GM23338 (cell line): Measurements from ENCODE around the gene C17orf50. TPM values are rescaled to one million over a fixed set of nuclear protein-coding genes. Genes with fewer than 3 reads are reported as not detected.

ENCODE experiments used
- ATAC-seq: fragments of 200-7000 bp; cut with Tn5 transposase; 3 replicates; pipeline ENCODE4 v1.9.1; 2020
- DNase-seq: peaks from one replicate; pipeline ENCODE4 v3.0.0-alpha.2; 2015; ENCODE audit warnings: low spot score
- H2AFZ ChIP-seq: fragments of 200-600 bp; sonication (generic); 2 replicates; pipeline ENCODE4 v1.8.0; 2016; ENCODE audit warnings: antibody characterized with exemption, mild to moderate bottlenecking, moderate library complexity
- H3F3A ChIP-seq: fragments of 200-600 bp; sonication (generic); replicated peaks from 2 replicates; pipeline ENCODE4 v1.8.0; 2017; ENCODE audit warnings: antibody characterized with exemption, mixed run types, low read depth
- H3K27ac ChIP-seq: fragments of 200-600 bp; sonication (generic); 2 replicates; pipeline ENCODE4 v1.6.1; 2016; ENCODE audit warnings: low read depth
- H3K27me3 ChIP-seq: fragments of 200-600 bp; sonication (generic); 2 replicates; pipeline ENCODE4 v1.8.0; 2016; ENCODE audit warnings: mild to moderate bottlenecking, mixed run types, moderate library complexity; ENCODE audit not compliant: insufficient read depth
- H3K36me3 ChIP-seq: fragments of 200-600 bp; sonication (generic); 2 replicates; pipeline ENCODE4 v1.8.0; 2016; ENCODE audit warnings: mild to moderate bottlenecking; ENCODE audit not compliant: insufficient read depth
- H3K4me1 ChIP-seq: fragments of 200-600 bp; sonication (generic); 2 replicates; pipeline ENCODE4 v1.8.0; 2016; ENCODE audit warnings: mild to moderate bottlenecking, moderate library complexity; ENCODE audit not compliant: insufficient read depth
- H3K4me2 ChIP-seq: fragments of 200-600 bp; sonication (generic); 2 replicates; pipeline ENCODE4 v1.7.1; 2017; ENCODE audit warnings: mixed run types
- H3K4me3 ChIP-seq: fragments of 200-600 bp; sonication (generic); 2 replicates; pipeline ENCODE4 v1.6.1; 2016; ENCODE audit warnings: mixed run types
- H3K79me2 ChIP-seq: fragments of 200-600 bp; sonication (generic); replicated peaks from 2 replicates; pipeline ENCODE4 v1.8.0; 2017; ENCODE audit warnings: mild to moderate bottlenecking; ENCODE audit not compliant: insufficient read depth
- H3K9me2 ChIP-seq: fragments of 200-600 bp; sonication (generic); 2 replicates; pipeline ENCODE4 v1.8.0; 2017; ENCODE audit not compliant: insufficient read depth
- H4K20me1 ChIP-seq: fragments of 200-600 bp; sonication (generic); replicated peaks from 2 replicates; pipeline ENCODE4 v1.8.0; 2017; ENCODE audit warnings: mild to moderate bottlenecking; ENCODE audit not compliant: insufficient read depth
- H3K27ac Mint-ChIP-seq: 2 replicates; pipeline ENCODE4 v1.8.0; 2020; ENCODE audit warnings: inconsistent platforms, mild to moderate bottlenecking, moderate library complexity, mixed read lengths
- H3K27me3 Mint-ChIP-seq: 3 replicates; pipeline ENCODE4 v1.8.0; 2022; ENCODE audit warnings: low read depth, mild to moderate bottlenecking, moderate library complexity, mixed read lengths, inconsistent platforms; ENCODE audit not compliant: insufficient read depth, poor library complexity
- H3K36me3 Mint-ChIP-seq: 3 replicates; pipeline ENCODE4 v1.8.0; 2021; ENCODE audit warnings: low read depth, mild to moderate bottlenecking, inconsistent platforms, moderate library complexity, mixed read lengths
- H3K4me1 Mint-ChIP-seq: 3 replicates; pipeline ENCODE4 v1.8.0; 2020; ENCODE audit warnings: mild to moderate bottlenecking, inconsistent platforms, mixed read lengths
- H3K4me3 Mint-ChIP-seq: 3 replicates; pipeline ENCODE4 v1.8.0; 2021; ENCODE audit warnings: moderate library complexity, mild to moderate bottlenecking, inconsistent platforms, mixed read lengths
- H3K9me3 Mint-ChIP-seq: 3 replicates; pipeline ENCODE4 v1.8.0; 2020; ENCODE audit warnings: moderate library complexity, mild to moderate bottlenecking, inconsistent platforms, mixed read lengths
- CREB1 ChIP-seq: fragments of 250-450 bp; sonication (Bioruptor Pico); IDR thresholded peaks from 2 replicates; pipeline ENCODE4 v1.5.0; 2020; ENCODE audit warnings: low read depth, mild to moderate bottlenecking, moderate library complexity
- EZH2phosphoT487 ChIP-seq: fragments of 200-600 bp; sonication (generic); IDR thresholded peaks from one replicate; pipeline ENCODE4 v1.8.1; 2018; ENCODE audit warnings: antibody characterized with exemption; ENCODE audit not compliant: unreplicated experiment
- NANOG ChIP-seq: IDR thresholded peaks from 2 replicates; pipeline ENCODE4 v1.6.1; 2016; ENCODE audit warnings: antibody characterized with exemption, borderline replicate concordance
- POLR2AphosphoS5 ChIP-seq: IDR thresholded peaks from 2 replicates; pipeline ENCODE4 v1.6.1; 2016; ENCODE audit warnings: antibody characterized with exemption, low read depth
- ZNF114 ChIP-seq: fragments of 250-450 bp; sonication (Bioruptor Pico); IDR thresholded peaks from 2 replicates; pipeline ENCODE4 v1.5.0; 2020; ENCODE audit warnings: mild to moderate bottlenecking, moderate library complexity
- ZNF331 ChIP-seq: fragments of 250-450 bp; sonication (Bioruptor Pico); IDR thresholded peaks from 2 replicates; pipeline ENCODE4 v1.5.0; 2020; ENCODE audit warnings: low read depth, mild to moderate bottlenecking, moderate library complexity
- polyA plus RNA-seq: library from polyadenylated mRNA; unstranded; fragments of >200 nt; fragmentation: Nextera tagmentation; extraction: Ambion mirVana; gene quantifications from 2 replicates; pipeline ENCODE4 v1.2.1, GENCODE V29; 2016
- total RNA-seq: library from RNA; depleted of rRNA; stranded (reverse); fragments of >200 nt; shearing (Covaris generic); gene quantifications from 2 replicates; pipeline ENCODE4 v1.2.3, GENCODE V29; 2014
- TF ChIP-seq, protein P1 (sequence below), 2 experiments: fragments of 200-600 bp in 1 of 2; sonication (generic) in 1 of 2; conservative IDR thresholded peaks; 2 replicates each; pipeline versions ENCODE4 v1.5.1 to v1.6.1; 2016 to 2017; ENCODE audit warnings: antibody characterized with exemption in 2 of 2, low read depth in 2 of 2, mild to moderate bottlenecking in 2 of 2, moderate library complexity in 1 of 2
- TF ChIP-seq, protein P2 (sequence below): IDR thresholded peaks from 2 replicates; pipeline ENCODE4 v1.6.1; 2016; ENCODE audit warnings: antibody characterized with exemption
- TF ChIP-seq, protein P3 (sequence below): IDR thresholded peaks from one replicate; pipeline ENCODE4 v1.6.1; 2018; ENCODE audit warnings: antibody characterized with exemption; ENCODE audit not compliant: unreplicated experiment

Gene C17orf50
- total and polyA plus RNA-seq, 2 experiments from 2014 or later = 0.74 to 1.6 TPM

DNA sequence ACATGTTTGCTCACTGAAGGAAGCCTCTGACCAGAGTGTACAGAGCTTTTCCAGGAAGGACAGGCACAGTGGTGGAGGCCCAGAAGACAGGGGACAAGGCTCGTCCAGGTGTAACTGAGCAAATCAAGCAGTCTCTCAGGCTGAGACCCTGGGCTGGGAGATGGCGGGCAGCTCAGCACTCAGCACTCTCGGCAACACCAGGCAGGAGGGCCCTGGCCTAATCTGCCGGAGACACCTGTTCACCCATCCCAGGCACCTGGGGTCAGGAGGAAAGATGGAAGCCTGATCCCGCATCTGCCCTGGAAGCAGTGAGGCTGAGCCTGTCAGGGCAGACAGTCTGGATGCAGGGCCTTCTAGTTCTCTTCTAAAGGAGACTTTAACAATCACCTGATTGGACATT is 24.5 kb upstream of the C17orf50 start:
- no peaks in the 10 kb centered on the region; the same call in 1 of the 2 replicates for H4K20me1 ChIP-seq
- no peak overlapping the region for H3K27ac Mint-ChIP-seq
- H3K4me2 ChIP-seq = no peak overlapping the region
- H3K4me3 Mint-ChIP-seq = no peak overlapping the region
- H3K27ac ChIP-seq = no peak overlapping the region
- TF ChIP-seq, protein P1, sequence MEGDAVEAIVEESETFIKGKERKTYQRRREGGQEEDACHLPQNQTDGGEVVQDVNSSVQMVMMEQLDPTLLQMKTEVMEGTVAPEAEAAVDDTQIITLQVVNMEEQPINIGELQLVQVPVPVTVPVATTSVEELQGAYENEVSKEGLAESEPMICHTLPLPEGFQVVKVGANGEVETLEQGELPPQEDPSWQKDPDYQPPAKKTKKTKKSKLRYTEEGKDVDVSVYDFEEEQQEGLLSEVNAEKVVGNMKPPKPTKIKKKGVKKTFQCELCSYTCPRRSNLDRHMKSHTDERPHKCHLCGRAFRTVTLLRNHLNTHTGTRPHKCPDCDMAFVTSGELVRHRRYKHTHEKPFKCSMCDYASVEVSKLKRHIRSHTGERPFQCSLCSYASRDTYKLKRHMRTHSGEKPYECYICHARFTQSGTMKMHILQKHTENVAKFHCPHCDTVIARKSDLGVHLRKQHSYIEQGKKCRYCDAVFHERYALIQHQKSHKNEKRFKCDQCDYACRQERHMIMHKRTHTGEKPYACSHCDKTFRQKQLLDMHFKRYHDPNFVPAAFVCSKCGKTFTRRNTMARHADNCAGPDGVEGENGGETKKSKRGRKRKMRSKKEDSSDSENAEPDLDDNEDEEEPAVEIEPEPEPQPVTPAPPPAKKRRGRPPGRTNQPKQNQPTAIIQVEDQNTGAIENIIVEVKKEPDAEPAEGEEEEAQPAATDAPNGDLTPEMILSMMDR (conservative IDR thresholded peaks at IDR 0.05; ENCODE audit: low read depth in 2 of 2) = no peak
- ATAC-seq (no peak), DNase-seq (no peak)
- H2AFZ ChIP-seq = no peak overlapping the region
- peaks cover 6% of the 10 kb centered on the region; the same call in 1 of the 2 replicates for H3F3A ChIP-seq
- peaks cover 27% of the 10 kb centered on the region for H3K27me3 Mint-ChIP-seq
- H3K4me1 Mint-ChIP-seq = peaks cover 7% of the 10 kb centered on the region; the same call in 2 of the 3 replicates
- H3K9me3 Mint-ChIP-seq = peaks cover 12% of the 10 kb centered on the region; the same call in 2 of the 3 replicates
- 0 out of 3 replicates have a peak, but pooled peaks cover 8% of the 10 kb centered on the region for H3K36me3 Mint-ChIP-seq
- H3K4me3 ChIP-seq = no peak overlapping the region
- H3K79me2 ChIP-seq = no peaks in the 10 kb centered on the region
- H3K36me3 ChIP-seq = no peaks in the 10 kb centered on the region
- H3K4me1 ChIP-seq = peaks cover 5% of the 10 kb centered on the region
- H3K27me3 ChIP-seq = peaks cover 41% of the 10 kb centered on the region
- peaks cover 6% of the 10 kb centered on the region; the same call in 1 of the 2 replicates for H3K9me2 ChIP-seq

DNA sequence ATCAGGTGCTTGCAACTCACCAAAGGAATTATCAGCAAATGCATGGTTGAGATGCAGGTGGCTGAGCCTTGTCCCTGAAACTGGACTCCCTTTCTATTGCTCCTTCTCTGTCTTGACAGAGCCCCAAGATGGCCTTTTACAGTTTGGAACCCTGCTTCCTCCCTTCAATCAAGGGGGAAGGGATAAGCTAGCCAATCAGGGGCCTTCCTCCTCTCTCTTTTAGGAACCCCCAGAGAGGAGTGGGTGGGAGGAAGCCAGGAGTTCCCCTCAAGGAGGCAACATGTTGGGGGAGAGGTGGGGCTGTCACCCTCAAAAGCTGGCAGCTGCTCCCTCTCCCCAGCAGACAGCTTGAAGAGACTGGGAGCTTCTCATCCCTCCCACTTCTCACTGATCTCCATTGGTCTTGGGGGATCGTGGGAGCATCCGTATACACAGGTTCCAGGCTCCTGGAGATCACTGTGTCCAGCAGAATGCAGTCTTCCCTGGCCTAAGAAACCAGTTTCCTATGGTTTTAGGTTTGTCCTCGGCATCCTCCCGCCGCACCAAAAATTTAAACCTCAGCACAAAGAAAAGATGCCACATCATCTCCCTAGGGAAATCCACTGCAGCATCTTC is 22.1 kb upstream of the C17orf50 start:
- TF ChIP-seq, protein P2, sequence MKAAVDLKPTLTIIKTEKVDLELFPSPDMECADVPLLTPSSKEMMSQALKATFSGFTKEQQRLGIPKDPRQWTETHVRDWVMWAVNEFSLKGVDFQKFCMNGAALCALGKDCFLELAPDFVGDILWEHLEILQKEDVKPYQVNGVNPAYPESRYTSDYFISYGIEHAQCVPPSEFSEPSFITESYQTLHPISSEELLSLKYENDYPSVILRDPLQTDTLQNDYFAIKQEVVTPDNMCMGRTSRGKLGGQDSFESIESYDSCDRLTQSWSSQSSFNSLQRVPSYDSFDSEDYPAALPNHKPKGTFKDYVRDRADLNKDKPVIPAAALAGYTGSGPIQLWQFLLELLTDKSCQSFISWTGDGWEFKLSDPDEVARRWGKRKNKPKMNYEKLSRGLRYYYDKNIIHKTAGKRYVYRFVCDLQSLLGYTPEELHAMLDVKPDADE = no peak
- TF ChIP-seq ZNF114 (CRISPR knock-in tag) (no peak), POLR2AphosphoS5 (no peak), ZNF331 (CRISPR knock-in tag) (no peak), EZH2phosphoT487 (no peak), CREB1 (CRISPR knock-in tag) (no peak), NANOG (no peak)
- TF ChIP-seq, protein P1 (conservative IDR thresholded peaks at IDR 0.05; ENCODE audit: low read depth in 2 of 2) = no peak
- TF ChIP-seq, protein P3, sequence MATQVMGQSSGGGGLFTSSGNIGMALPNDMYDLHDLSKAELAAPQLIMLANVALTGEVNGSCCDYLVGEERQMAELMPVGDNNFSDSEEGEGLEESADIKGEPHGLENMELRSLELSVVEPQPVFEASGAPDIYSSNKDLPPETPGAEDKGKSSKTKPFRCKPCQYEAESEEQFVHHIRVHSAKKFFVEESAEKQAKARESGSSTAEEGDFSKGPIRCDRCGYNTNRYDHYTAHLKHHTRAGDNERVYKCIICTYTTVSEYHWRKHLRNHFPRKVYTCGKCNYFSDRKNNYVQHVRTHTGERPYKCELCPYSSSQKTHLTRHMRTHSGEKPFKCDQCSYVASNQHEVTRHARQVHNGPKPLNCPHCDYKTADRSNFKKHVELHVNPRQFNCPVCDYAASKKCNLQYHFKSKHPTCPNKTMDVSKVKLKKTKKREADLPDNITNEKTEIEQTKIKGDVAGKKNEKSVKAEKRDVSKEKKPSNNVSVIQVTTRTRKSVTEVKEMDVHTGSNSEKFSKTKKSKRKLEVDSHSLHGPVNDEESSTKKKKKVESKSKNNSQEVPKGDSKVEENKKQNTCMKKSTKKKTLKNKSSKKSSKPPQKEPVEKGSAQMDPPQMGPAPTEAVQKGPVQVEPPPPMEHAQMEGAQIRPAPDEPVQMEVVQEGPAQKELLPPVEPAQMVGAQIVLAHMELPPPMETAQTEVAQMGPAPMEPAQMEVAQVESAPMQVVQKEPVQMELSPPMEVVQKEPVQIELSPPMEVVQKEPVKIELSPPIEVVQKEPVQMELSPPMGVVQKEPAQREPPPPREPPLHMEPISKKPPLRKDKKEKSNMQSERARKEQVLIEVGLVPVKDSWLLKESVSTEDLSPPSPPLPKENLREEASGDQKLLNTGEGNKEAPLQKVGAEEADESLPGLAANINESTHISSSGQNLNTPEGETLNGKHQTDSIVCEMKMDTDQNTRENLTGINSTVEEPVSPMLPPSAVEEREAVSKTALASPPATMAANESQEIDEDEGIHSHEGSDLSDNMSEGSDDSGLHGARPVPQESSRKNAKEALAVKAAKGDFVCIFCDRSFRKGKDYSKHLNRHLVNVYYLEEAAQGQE = no peak
- Mint-ChIP-seq H3K4me3 (no peak overlapping the region), H3K36me3 (0 out of 3 replicates have a peak, but pooled peaks cover 8% of the 10 kb centered on the region), H3K9me3 (peaks cover 12% of the 10 kb centered on the region; the same call in 2 of the 3 replicates), H3K27me3 (peaks cover 30% of the 10 kb centered on the region), H3K27ac (no peak overlapping the region), H3K4me1 (peaks cover 12% of the 10 kb centered on the region)
- H3K36me3 ChIP-seq = no peaks in the 10 kb centered on the region
- no peak overlapping the region for H3K4me2 ChIP-seq
- no peak overlapping the region for H2AFZ ChIP-seq
- DNase-seq (no peak), ATAC-seq (no peak)
- peaks cover 55% of the 10 kb centered on the region for H3K27me3 ChIP-seq
- peaks cover 4% of the 10 kb centered on the region; the same call in 1 of the 2 replicates for H3K4me1 ChIP-seq
- peaks cover 6% of the 10 kb centered on the region; the same call in 1 of the 2 replicates for H3K9me2 ChIP-seq
- no peak overlapping the region for H3K27ac ChIP-seq
- H3K79me2 ChIP-seq = no peaks in the 10 kb centered on the region
- no peaks in the 10 kb centered on the region; the same call in 1 of the 2 replicates for H4K20me1 ChIP-seq
- peaks cover 6% of the 10 kb centered on the region; the same call in 1 of the 2 replicates for H3F3A ChIP-seq
- no peak overlapping the region for H3K4me3 ChIP-seq
